Fibroblast of lung (primary cell): Measurements from ENCODE around the gene AMHR2. TPM values are rescaled to one million over a fixed set of nuclear protein-coding genes. Genes with fewer than 3 reads are reported as not detected.
"Not testable (repeated sequence)": the region's sequence is repeated elsewhere in the genome, so short reads cannot be mapped to it uniquely, and the experiment has no call there.

Source experiments
- DNase-seq, 2 donors: peaks; one replicate each; pipeline versions ENCODE4 v3.0.0 to v3.0.0-alpha.2; 2010; ENCODE audit warnings: low read depth in 2 of 2
- H2AFZ ChIP-seq: 2 replicates; pipeline ENCODE4 v1.5.1; 2012; ENCODE audit warnings: low read length, control low read depth, inconsistent platforms
- H3K27ac ChIP-seq: 2 replicates; pipeline ENCODE4 v1.5.1; 2011; ENCODE audit warnings: low read length, control low read depth; ENCODE audit not compliant: insufficient read depth
- H3K27me3 ChIP-seq: 2 replicates; pipeline ENCODE4 v1.5.1; 2011; ENCODE audit warnings: mild to moderate bottlenecking, low read length; ENCODE audit not compliant: control insufficient read depth, insufficient read depth
- H3K36me3 ChIP-seq: 2 replicates; pipeline ENCODE4 v1.5.1; 2011; ENCODE audit warnings: low read length; ENCODE audit not compliant: control insufficient read depth, insufficient read depth
- H3K4me1 ChIP-seq: 2 replicates; pipeline ENCODE4 v1.5.1; 2011; ENCODE audit warnings: low read length; ENCODE audit not compliant: control insufficient read depth, insufficient read depth; ENCODE audit errors: extremely low read depth
- H3K4me2 ChIP-seq: 2 replicates; pipeline ENCODE4 v1.5.1; 2011; ENCODE audit warnings: low read length, control low read depth; ENCODE audit not compliant: insufficient read depth; ENCODE audit errors: extremely low read depth
- H3K4me3 ChIP-seq, 4 experiments: fragments of 200-600 bp in 1 of 4; sonication (generic) in 1 of 4; replicated peaks in 1 of 4; 2 replicates each; pipeline ENCODE4 v1.5.1; 2011 to 2016; ENCODE audit warnings: low read length in 4 of 4, low read depth in 3 of 4, mild to moderate bottlenecking in 3 of 4, control low read depth in 2 of 4, inconsistent platforms in 1 of 4, mixed read lengths in 1 of 4; ENCODE audit not compliant: insufficient read depth in 1 of 4; ENCODE audit errors: control extremely low read depth in 1 of 4
- H3K79me2 ChIP-seq: 2 replicates; pipeline ENCODE4 v1.5.1; 2012; ENCODE audit warnings: mild to moderate bottlenecking, low read length, inconsistent platforms; ENCODE audit not compliant: control insufficient read depth, insufficient read depth
- H3K9ac ChIP-seq: 2 replicates; pipeline ENCODE4 v1.5.1; 2011; ENCODE audit warnings: mild to moderate bottlenecking, low read length, control low read depth; ENCODE audit not compliant: insufficient read depth
- H3K9me3 ChIP-seq: 2 replicates; pipeline ENCODE4 v1.5.1; 2012; ENCODE audit warnings: low read depth, low read length; ENCODE audit not compliant: control insufficient read depth, insufficient read depth
- H4K20me1 ChIP-seq: 2 replicates; pipeline ENCODE4 v1.5.1; 2011; ENCODE audit warnings: low read length; ENCODE audit not compliant: control insufficient read depth, insufficient read depth; ENCODE audit errors: extremely low read depth
- EZH2 ChIP-seq: IDR thresholded peaks from 2 replicates; pipeline ENCODE4 v1.5.1; 2012; ENCODE audit warnings: low read length, control low read depth, mild to moderate bottlenecking; ENCODE audit errors: missing control alignments
- polyA plus RNA-seq, 2 donors: library from polyadenylated mRNA; depleted of rRNA in 1 of 2; stranded (reverse) in 1 of 2; unstranded in 1 of 2; fragments of >200 nt; gene quantifications; 2 replicates each; pipeline ENCODE4 v1.2.1, GENCODE V29; 2011 to 2012; ENCODE audit warnings: missing spikeins in 1 of 2
- total RNA-seq: library from RNA; depleted of rRNA; stranded (reverse); fragments of >200 nt; gene quantifications from 2 replicates; pipeline ENCODE4 v1.2.1, GENCODE V29; 2014
- TF ChIP-seq, protein P1 (sequence below), 2 donors: IDR thresholded peaks in 1 of 2; conservative IDR thresholded peaks in 1 of 2; 1 replicate in 1 of 2; 2 replicates in 1 of 2; pipeline ENCODE4 v1.5.1; 2011 to 2012; ENCODE audit warnings: low read length in 2 of 2, control low read depth in 1 of 2, inconsistent platforms in 1 of 2, low read depth in 1 of 2, mild to moderate bottlenecking in 1 of 2

Gene AMHR2
- total and polyA plus RNA-seq, 2 donors (not counting 1 experiment from before 2014, with no cell fraction given) = not detected

DNA sequence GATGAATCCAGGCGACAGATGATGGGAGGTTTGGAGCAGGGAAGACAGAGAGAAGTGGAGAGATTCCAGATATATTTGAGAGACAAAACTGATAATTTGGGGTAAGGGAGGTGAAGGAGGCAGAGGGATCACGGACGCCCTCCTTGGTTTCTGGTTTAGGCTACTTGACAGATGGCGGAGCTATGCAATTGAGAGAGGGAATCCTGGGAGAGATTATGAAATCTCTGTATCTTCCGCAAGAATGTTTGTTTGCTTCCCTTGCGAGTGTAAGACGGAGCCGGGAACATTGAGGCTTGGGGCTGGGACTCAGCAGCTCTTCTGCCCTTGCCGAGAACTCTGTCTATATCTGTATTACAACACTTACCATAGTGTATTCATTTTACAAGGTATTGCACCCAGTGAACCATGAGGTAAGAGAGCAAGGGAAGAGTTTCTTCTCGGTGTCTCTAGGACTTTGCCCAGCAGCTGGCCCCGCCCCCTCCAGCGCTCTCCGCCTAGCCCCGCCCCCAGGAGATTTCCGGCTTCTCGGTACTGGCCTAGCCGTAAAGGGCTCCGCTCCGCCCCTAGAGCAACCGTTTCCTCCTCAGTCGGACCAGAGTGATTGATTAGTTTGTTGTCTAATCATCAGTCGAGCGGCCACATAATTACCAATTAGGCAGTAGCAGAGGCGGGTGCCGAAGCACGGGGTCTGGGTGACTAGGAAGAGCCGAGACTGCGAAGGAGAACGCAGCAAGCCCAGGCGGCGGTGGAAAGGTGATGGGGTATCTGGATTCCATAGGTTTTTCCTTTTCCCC is 17.6 kb downstream of the AMHR2 start, which contains the start of gene PRR13:
Gene PRR13 (plus strand): TSS at position 695 of the 794 bp plus-strand sequence. CDS start 981 bp downstream, outside the sequence.
- Histone ChIP-seq H3K4me3 (peak within 1 kb of the TSS; percentile 96 to 99 (median 98)), H2AFZ (peak within 1 kb of the TSS; percentile 69), H3K27ac (peak within 1 kb of the TSS; percentile 87), H3K79me2 (peaks cover 17% of the 10 kb centered on the region), H3K9ac (peak within 1 kb of the TSS; percentile 74), H3K36me3 (no peaks in the 10 kb centered on the region), H3K27me3 (no peaks in the 10 kb centered on the region), H4K20me1 (no peaks in the 10 kb centered on the region), H3K9me3 (no peaks in the 10 kb centered on the region), H3K4me2 (peak within 1 kb of the TSS; percentile 94), H3K4me1 (peaks cover 6% of the 10 kb centered on the region)
- TF ChIP-seq, protein P1, sequence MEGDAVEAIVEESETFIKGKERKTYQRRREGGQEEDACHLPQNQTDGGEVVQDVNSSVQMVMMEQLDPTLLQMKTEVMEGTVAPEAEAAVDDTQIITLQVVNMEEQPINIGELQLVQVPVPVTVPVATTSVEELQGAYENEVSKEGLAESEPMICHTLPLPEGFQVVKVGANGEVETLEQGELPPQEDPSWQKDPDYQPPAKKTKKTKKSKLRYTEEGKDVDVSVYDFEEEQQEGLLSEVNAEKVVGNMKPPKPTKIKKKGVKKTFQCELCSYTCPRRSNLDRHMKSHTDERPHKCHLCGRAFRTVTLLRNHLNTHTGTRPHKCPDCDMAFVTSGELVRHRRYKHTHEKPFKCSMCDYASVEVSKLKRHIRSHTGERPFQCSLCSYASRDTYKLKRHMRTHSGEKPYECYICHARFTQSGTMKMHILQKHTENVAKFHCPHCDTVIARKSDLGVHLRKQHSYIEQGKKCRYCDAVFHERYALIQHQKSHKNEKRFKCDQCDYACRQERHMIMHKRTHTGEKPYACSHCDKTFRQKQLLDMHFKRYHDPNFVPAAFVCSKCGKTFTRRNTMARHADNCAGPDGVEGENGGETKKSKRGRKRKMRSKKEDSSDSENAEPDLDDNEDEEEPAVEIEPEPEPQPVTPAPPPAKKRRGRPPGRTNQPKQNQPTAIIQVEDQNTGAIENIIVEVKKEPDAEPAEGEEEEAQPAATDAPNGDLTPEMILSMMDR (conservative IDR thresholded peaks at IDR 0.05 in 1 of 2, IDR thresholded peaks at IDR 0.05 in 1 of 2; ENCODE audit: low read depth in 1 of 2, low read length in 2 of 2) = no peak
- TF ChIP-seq EZH2 = no peak
- peak; percentile 99 for DNase-seq

GRCh38 chr12:53443955-53444354 is 20.3 kb downstream of the AMHR2 start:
- Histone ChIP-seq H3K4me3 (no peak overlapping the region), H4K20me1 (no peaks in the 10 kb centered on the region), H3K4me2 (no peak overlapping the region), H3K36me3 (no peaks in the 10 kb centered on the region), H3K79me2 (peaks cover 17% of the 10 kb centered on the region), H3K4me1 (peaks cover 6% of the 10 kb centered on the region), H3K9ac (no peak overlapping the region), H3K27me3 (no peaks in the 10 kb centered on the region), H3K27ac (no peak overlapping the region), H2AFZ (no peak overlapping the region), H3K9me3 (no peaks in the 10 kb centered on the region)
- DNase-seq = no peak
- TF ChIP-seq EZH2 = no peak
- TF ChIP-seq, protein P1 (conservative IDR thresholded peaks at IDR 0.05 in 1 of 2, IDR thresholded peaks at IDR 0.05 in 1 of 2; ENCODE audit: low read depth in 1 of 2, low read length in 2 of 2) = no peak

- not testable (repeated sequence) for H3K27ac ChIP-seq, H4K20me1 ChIP-seq, H3K36me3 ChIP-seq, H3K9ac ChIP-seq, H3K4me2 ChIP-seq, H2AFZ ChIP-seq, H3K27me3 ChIP-seq, H3K9me3 ChIP-seq, H3K4me3 ChIP-seq, DNase-seq, H3K4me1 ChIP-seq
- peaks cover 17% of the 10 kb centered on the region for H3K79me2 ChIP-seq
Observed at GRCh38 chr12:53444593-53445325, 21.1 kb downstream of the AMHR2 start.
